K562 (cell line): Measurements from ENCODE around the gene PDRG1. TPM values are rescaled to one million over a fixed set of nuclear protein-coding genes. Genes with fewer than 3 reads are reported as not detected.

Source experiments
- BCOR ChIP-seq: fragments of 450-650 bp; IDR thresholded peaks from 2 replicates; pipeline ENCODE4 v1.6.1; 2016
- CBX3 ChIP-seq, 2 experiments: IDR thresholded peaks; 1 replicate in 1 of 2; 2 replicates in 1 of 2; pipeline ENCODE4 v1.6.1; 2012; ENCODE audit warnings: inconsistent platforms in 2 of 2, low read length in 2 of 2, borderline replicate concordance in 1 of 2, control low read depth in 1 of 2
- CHD4 ChIP-seq: fragments of 200-600 bp; sonication (generic); IDR thresholded peaks from 3 replicates; pipeline ENCODE4 v1.6.1; 2012; ENCODE audit warnings: low read depth, mild to moderate bottlenecking, mixed read lengths, low read length, inconsistent platforms; ENCODE audit not compliant: insufficient read depth, insufficient replicate concordance, poor library complexity, severe bottlenecking
- DDX20 ChIP-seq: fragments of 450-650 bp; IDR thresholded peaks from 2 replicates; pipeline ENCODE4 v1.6.1; 2016; ENCODE audit warnings: missing genetic modification characterization, low read depth, mild to moderate bottlenecking, missing compliant biosample characterization, moderate library complexity
- E2F3 ChIP-seq: fragments of 250-450 bp; sonication (Bioruptor Pico); IDR thresholded peaks from 2 replicates; pipeline ENCODE4 v1.4.0; 2020; ENCODE audit warnings: mild to moderate bottlenecking
- HLTF ChIP-seq: fragments of 450-650 bp; IDR thresholded peaks from 2 replicates; pipeline ENCODE4 v1.6.1; 2016
- HNRNPH1 ChIP-seq: fragments of 200-400 bp; formaldehyde crosslinking; optimal IDR thresholded peaks from 2 replicates; pipeline ENCODE3; 2017; ENCODE audit warnings: low read depth, mild to moderate bottlenecking, low read length, moderate library complexity
- ILF3 ChIP-seq: fragments of 450-650 bp; IDR thresholded peaks from 2 replicates; pipeline ENCODE4 v1.6.1; 2018; ENCODE audit warnings: antibody characterized with exemption, mild to moderate bottlenecking, moderate library complexity, borderline replicate concordance
- OTX1 ChIP-seq: fragments of 450-650 bp; formaldehyde crosslinking; IDR thresholded peaks from 2 replicates; pipeline ENCODE4 v1.4.0; 2022; ENCODE audit warnings: mild to moderate bottlenecking
- SMAD1 ChIP-seq: fragments of 150-350 bp; IDR thresholded peaks from 2 replicates; pipeline ENCODE4 v1.6.1; 2014; ENCODE audit warnings: low read length, low read depth; ENCODE audit not compliant: partially characterized antibody
- SMAD4 ChIP-seq: fragments of 250-450 bp; sonication (Bioruptor Pico); conservative IDR thresholded peaks from 2 replicates; pipeline ENCODE4 v1.8.0; 2021; ENCODE audit warnings: inconsistent platforms, mild to moderate bottlenecking, moderate library complexity
- YY1 ChIP-seq, 3 experiments: IDR thresholded peaks; 2 replicates each; pipeline ENCODE4 v1.6.1; 2011; ENCODE audit warnings: low read length in 2 of 3, mild to moderate bottlenecking in 2 of 3, moderate library complexity in 2 of 3, borderline replicate concordance in 1 of 3, control low read depth in 1 of 3, low read depth in 1 of 3; ENCODE audit not compliant: insufficient read depth in 3 of 3, insufficient replicate concordance in 2 of 3, control insufficient read depth in 1 of 3, insufficient read length in 1 of 3; ENCODE audit errors: extremely low read depth in 1 of 3
- ZFPM2 ChIP-seq: fragments of 250-450 bp; sonication (Bioruptor Pico); IDR thresholded peaks from 2 replicates; pipeline ENCODE4 v1.5.1; 2022; ENCODE audit warnings: mild to moderate bottlenecking
- ZNF184 ChIP-seq: sonication (generic); formaldehyde crosslinking; IDR thresholded peaks from 2 replicates; pipeline ENCODE4 v1.5.0; 2020; ENCODE audit warnings: missing genetic modification reagents
- ZNF253 ChIP-seq: fragments of 250-450 bp; sonication (Bioruptor Pico); conservative IDR thresholded peaks from 2 replicates; pipeline ENCODE4 v1.6.1; 2021; ENCODE audit warnings: mild to moderate bottlenecking
- polyA plus RNA-seq, 8 experiments: library from polyadenylated mRNA; depleted of rRNA in 4 of 8; stranded (reverse) in 5 of 8; unstranded in 3 of 8; fragments of >200 nt; fragmentation: Nextera tagmentation in 2 of 8; fragmentation: Illumina TruSeq in 1 of 8; extraction: Ambion mirVana in 2 of 8; extraction: Trizol in 1 of 8; gene quantifications; 2 replicates each; pipeline versions ENCODE4 v1.2.1 to v1.2.3, GENCODE V29; 2011 to 2014; ENCODE audit warnings: inconsistent platforms in 1 of 8, missing spikeins in 1 of 8
- total RNA-seq, 7 experiments: library from RNA; depleted of rRNA in 6 of 7; stranded (reverse); fragments of >200 nt in 6 of 7; fragmentation: Illumina TruSeq in 2 of 7; extraction: Trizol in 2 of 7; gene quantifications; 2 replicates each; pipeline versions ENCODE4 v1.2.1 to v1.2.3, GENCODE V29; 2011 to 2021; ENCODE audit warnings: low replicate concordance in 1 of 7
- TF ChIP-seq, protein P1 (sequence below), 2 experiments: fragments of 450-650 bp; conservative IDR thresholded peaks; 2 replicates each; pipeline ENCODE4 v1.6.1; 2017; ENCODE audit warnings: mild to moderate bottlenecking in 2 of 2, moderate library complexity in 2 of 2
- TF ChIP-seq, protein P2 (sequence below): fragments of 250-450 bp; sonication (Bioruptor Pico); IDR thresholded peaks from 2 replicates; pipeline ENCODE4 v1.4.0; 2020; ENCODE audit warnings: mild to moderate bottlenecking, moderate library complexity, borderline replicate concordance
- TF ChIP-seq, protein P3 (sequence below): sonication (generic); formaldehyde crosslinking; IDR thresholded peaks from 2 replicates; pipeline ENCODE4 v1.8.0; 2022; ENCODE audit warnings: mild to moderate bottlenecking, missing genetic modification reagents
- TF ChIP-seq, protein P4 (sequence below), 3 experiments: fragments of 200-800 bp in 1 of 3; sonication (Bioruptor generic) in 1 of 3; sonication (generic) in 1 of 3; formaldehyde crosslinking in 1 of 3; IDR thresholded peaks; 2 replicates each; pipeline versions ENCODE4 v1.6.1 to v1.8.0; 2016 to 2022; ENCODE audit warnings: mild to moderate bottlenecking in 2 of 3, missing compliant biosample characterization in 2 of 3, missing genetic modification characterization in 2 of 3, missing genetic modification reagents in 1 of 3

PDRG1 gene
- total and polyA plus RNA-seq, 9 of the 15 experiments (the other 6 are each of a cell fraction or from before 2014, with no cell fraction given): 12.6 to 58.6 (median 26.1) TPM

DNA sequence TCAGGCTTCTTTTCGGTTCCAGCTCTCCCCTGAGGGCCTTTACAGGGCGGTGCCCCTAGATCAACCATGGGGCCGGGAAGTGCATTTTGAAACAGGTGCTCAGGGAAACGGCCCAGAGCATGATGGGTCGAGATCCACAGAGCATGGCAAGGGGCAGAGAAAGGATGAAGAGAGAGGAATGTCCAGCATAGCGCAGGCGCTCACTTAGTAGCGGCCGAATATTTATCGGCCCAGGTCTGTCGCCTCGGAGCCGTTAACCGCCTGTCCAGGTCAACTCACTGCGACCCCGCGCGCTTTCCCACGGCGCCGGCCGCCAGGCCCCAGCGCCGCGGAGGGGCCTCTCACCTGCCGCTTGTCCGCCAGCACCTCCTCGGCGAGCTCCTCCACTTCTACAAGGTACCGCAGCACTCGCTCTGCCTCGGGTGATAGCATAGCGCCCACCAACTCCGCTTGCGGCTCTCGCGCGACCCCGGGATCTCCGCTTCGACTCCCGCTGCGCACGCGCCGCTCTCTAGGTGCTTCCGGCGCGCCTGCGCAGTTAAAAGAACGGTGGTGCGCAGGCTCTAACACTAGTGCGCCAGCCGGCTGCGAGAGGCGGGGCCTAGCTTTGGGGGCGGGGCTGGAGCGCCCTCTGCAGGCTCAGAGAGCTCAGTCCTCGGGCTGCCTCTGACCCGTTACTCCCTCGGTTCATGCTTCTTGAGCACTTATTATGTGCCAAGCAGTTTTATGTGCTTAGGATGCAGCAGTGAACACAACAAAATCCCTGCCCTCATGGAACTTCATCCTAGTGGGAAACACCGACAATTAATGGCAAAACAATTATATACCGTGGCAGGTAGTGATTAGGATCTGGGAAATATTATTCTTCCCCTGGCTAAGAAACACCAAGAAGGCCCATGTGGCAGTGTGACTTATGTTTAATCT is at the start of gene PDRG1 (continued):
- TF ChIP-seq ZNF184 (CRISPR knock-in tag) (no peak), HLTF (no peak), DDX20 (tag) (no peak), HNRNPH1 (no peak), CHD4 (no peak), CBX3 (IDR thresholded peaks at IDR 0.05; ENCODE audit: borderline replicate concordance in 1 of 2, low read length in 2 of 2) (peak in 1 of 2 experiments; percentile 11; a peak in 1 of 3 replicates), ZFPM2 (CRISPR knock-in tag) (no peak), ZNF253 (no peak), SMAD1 (no peak), YY1 (IDR thresholded peaks at IDR 0.05; ENCODE audit: borderline replicate concordance in 1 of 3, control insufficient read depth in 1 of 3, extremely low read depth in 1 of 3, insufficient read depth in 3 of 3, insufficient read length in 1 of 3, insufficient replicate concordance in 2 of 3, low read depth in 1 of 3, low read length in 2 of 3) (peak in 1 of 3 experiments; percentile 2), SMAD4 (CRISPR knock-in tag) (peak; percentile 50), BCOR (peak; percentile 74), OTX1 (CRISPR knock-in tag) (peak; percentile 62; the same call in 1 of the 2 replicates), ILF3 (no peak), E2F3 (CRISPR knock-in tag) (0 out of 2 replicates have a peak, but pooled peaks have one; percentile 18)
- TF ChIP-seq, protein P1, sequence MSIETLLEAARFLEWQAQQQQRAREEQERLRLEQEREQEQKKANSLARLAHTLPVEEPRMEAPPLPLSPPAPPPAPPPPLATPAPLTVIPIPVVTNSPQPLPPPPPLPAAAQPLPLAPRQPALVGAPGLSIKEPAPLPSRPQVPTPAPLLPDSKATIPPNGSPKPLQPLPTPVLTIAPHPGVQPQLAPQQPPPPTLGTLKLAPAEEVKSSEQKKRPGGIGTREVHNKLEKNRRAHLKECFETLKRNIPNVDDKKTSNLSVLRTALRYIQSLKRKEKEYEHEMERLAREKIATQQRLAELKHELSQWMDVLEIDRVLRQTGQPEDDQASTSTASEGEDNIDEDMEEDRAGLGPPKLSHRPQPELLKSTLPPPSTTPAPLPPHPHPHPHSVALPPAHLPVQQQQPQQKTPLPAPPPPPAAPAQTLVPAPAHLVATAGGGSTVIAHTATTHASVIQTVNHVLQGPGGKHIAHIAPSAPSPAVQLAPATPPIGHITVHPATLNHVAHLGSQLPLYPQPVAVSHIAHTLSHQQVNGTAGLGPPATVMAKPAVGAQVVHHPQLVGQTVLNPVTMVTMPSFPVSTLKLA (conservative IDR thresholded peaks at IDR 0.05): peak; percentile 30 to 51; a peak in 3 of 4 replicates
- TF ChIP-seq, protein P2, sequence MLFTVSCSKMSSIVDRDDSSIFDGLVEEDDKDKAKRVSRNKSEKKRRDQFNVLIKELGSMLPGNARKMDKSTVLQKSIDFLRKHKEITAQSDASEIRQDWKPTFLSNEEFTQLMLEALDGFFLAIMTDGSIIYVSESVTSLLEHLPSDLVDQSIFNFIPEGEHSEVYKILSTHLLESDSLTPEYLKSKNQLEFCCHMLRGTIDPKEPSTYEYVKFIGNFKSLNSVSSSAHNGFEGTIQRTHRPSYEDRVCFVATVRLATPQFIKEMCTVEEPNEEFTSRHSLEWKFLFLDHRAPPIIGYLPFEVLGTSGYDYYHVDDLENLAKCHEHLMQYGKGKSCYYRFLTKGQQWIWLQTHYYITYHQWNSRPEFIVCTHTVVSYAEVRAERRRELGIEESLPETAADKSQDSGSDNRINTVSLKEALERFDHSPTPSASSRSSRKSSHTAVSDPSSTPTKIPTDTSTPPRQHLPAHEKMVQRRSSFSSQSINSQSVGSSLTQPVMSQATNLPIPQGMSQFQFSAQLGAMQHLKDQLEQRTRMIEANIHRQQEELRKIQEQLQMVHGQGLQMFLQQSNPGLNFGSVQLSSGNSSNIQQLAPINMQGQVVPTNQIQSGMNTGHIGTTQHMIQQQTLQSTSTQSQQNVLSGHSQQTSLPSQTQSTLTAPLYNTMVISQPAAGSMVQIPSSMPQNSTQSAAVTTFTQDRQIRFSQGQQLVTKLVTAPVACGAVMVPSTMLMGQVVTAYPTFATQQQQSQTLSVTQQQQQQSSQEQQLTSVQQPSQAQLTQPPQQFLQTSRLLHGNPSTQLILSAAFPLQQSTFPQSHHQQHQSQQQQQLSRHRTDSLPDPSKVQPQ (CRISPR knock-in tag): no peak
- TF ChIP-seq, protein P3, sequence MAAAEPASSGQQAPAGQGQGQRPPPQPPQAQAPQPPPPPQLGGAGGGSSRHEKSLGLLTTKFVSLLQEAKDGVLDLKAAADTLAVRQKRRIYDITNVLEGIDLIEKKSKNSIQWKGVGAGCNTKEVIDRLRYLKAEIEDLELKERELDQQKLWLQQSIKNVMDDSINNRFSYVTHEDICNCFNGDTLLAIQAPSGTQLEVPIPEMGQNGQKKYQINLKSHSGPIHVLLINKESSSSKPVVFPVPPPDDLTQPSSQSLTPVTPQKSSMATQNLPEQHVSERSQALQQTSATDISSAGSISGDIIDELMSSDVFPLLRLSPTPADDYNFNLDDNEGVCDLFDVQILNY (CRISPR knock-in tag): no peak
- TF ChIP-seq, protein P4, sequence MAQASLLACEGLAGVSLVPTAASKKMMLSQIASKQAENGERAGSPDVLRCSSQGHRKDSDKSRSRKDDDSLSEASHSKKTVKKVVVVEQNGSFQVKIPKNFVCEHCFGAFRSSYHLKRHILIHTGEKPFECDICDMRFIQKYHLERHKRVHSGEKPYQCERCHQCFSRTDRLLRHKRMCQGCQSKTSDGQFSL (CRISPR knock-in tag; IDR thresholded peaks at IDR 0.05): 0 out of 2 replicates have a peak, but pooled peaks have one; percentile 34
- TF ChIP-seq, protein P4 (tag; IDR thresholded peaks at IDR 0.05): no peak
